GM21423 (cell line): ENCODE measurements around the gene CDR2L.
"Not testable (repeated sequence)": the region's sequence is repeated elsewhere in the genome, so short reads cannot be mapped to it uniquely, and the experiment has no call there.

Experiments
- ATAC-seq: cut with Tn5 transposase; IDR thresholded peaks from one replicate; pipeline ENCODE4 v1.9.1; 2021; ENCODE audit warnings: mild to moderate bottlenecking, moderate library complexity; ENCODE audit not compliant: unreplicated experiment

The CDR2L gene

GRCh38 chr17:75034236-75034908 is 46.9 kb downstream of the CDR2L start:
- ATAC-seq, result peak; percentile 52

- no peak for ATAC-seq
Observed at GRCh38 chr17:75036643-75037268, 49.3 kb downstream of the CDR2L start.

GRCh38 chr17:75039238-75039637 is 51.8 kb downstream of the CDR2L start:
- no peak for ATAC-seq

- ATAC-seq, result no peak
Observed at GRCh38 chr17:75041656-75042280, 54.3 kb downstream of the CDR2L start.

- ATAC-seq, result not testable (repeated sequence)
Observed at GRCh38 chr17:75043789-75044188, 56.4 kb downstream of the CDR2L start.

GRCh38 chr17:75044716-75045115 is 57.3 kb downstream of the CDR2L start:
- no peak for ATAC-seq

- not testable (repeated sequence) for ATAC-seq
Observed at GRCh38 chr17:75045946-75046406, 58.5 kb downstream of the CDR2L start.

GRCh38 chr17:75046407-75047289 is 59.2 kb downstream of the CDR2L start, which contains the start of the genes ATP5PD and KCTD2:
TSS of gene ATP5PD (minus strand) at chr17:75046969. CDS start at chr17:75042650, 4,319 bp downstream.
TSS of gene KCTD2 (plus strand) at chr17:75047225. CDS start at chr17:75047251, 26 bp downstream.
- ATAC-seq, result peak; percentile 93

- ATAC-seq, result peak; percentile 13
Observed at GRCh38 chr17:75047398-75048098, 60.1 kb downstream of the CDR2L start.

GRCh38 chr17:75048249-75048878 is 60.9 kb downstream of the CDR2L start:
- no peak for ATAC-seq

GRCh38 chr17:75049057-75049456 is 61.6 kb downstream of the CDR2L start:
- ATAC-seq, result no peak

- ATAC-seq, result no peak
Observed at GRCh38 chr17:75049706-75050105, 62.3 kb downstream of the CDR2L start.

- ATAC-seq, result no peak
Observed at GRCh38 chr17:75051941-75052340, 64.5 kb downstream of the CDR2L start.
